Measurements from ENCODE around the gene PTCD2.
"Not testable (repeated sequence)": the region's sequence is repeated elsewhere in the genome, so short reads cannot be mapped to it uniquely, and the experiment has no call there.

The PTCD2 gene

DNA sequence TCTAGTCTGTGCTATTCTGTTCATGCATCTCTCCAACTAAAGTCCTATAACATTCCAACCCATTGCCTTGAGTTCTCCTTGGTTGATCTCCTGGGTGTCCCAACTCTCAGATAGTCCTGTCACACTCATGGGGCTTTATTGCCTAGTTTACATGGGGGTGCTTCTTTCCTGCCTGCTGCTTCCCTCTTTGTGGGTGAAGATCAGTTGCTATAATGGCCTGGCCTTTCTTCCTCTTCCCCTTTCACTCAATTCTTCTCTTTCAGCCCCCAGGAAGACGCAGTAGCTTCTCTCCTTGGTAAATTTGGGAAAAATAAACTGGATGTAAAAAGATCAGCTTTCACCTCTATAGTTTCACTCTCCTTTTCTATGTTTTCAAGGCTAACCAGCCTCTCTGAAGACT is 66.5 kb downstream of the PTCD2 start:
- no peak for DNase-seq

DNA sequence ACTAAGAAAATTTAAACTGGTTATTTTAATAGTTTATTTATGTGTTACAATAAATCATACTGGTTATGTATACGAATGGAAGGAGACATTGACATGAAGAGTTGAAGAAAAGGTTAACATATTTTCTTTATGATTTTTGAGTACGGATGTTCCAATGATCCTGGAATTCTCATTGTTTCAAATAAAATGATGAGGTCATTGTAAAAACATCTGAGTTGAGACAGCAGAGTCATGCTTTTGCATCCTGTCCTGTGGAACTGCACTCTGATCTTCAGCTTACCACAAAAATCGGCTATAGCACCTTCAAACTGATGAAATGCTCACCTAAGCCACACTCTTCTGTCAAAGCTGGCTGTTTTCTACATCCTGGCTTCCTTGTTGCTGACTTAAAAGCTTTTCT is 67.8 kb downstream of the PTCD2 start:
- DNase-seq = no peak

GRCh38 chr5:72388646-72389045 is 68.5 kb downstream of the PTCD2 start:
- DNase-seq = no peak

GRCh38 chr5:72390836-72391235 is 70.7 kb downstream of the PTCD2 start:
- DNase-seq = no peak

GRCh38 chr5:72392326-72392733 is 72.2 kb downstream of the PTCD2 start:
- no peak for DNase-seq

- no peak for DNase-seq
Observed at GRCh38 chr5:72393052-72393451, 72.9 kb downstream of the PTCD2 start.

DNA sequence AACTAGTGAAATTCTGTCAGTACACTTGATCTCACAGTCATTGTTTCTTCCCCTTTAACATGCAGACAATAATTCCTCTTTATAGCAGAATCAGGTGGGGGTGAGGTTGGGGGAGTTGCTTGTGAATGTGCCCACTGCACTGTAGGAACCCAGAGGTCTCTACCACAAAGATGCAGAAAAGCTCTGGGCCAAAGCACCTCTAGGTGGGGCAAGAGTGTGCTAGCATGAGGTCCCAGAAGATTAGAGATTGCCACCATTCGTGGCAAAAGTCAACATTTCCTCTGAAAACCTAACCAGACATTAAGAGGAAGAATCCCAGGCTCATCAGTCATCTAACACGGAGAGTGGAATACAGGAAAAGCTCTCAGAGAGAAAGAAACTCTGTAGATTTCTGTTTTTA is 74.5 kb downstream of the PTCD2 start:
- DNase-seq = peak; percentile 10

DNA sequence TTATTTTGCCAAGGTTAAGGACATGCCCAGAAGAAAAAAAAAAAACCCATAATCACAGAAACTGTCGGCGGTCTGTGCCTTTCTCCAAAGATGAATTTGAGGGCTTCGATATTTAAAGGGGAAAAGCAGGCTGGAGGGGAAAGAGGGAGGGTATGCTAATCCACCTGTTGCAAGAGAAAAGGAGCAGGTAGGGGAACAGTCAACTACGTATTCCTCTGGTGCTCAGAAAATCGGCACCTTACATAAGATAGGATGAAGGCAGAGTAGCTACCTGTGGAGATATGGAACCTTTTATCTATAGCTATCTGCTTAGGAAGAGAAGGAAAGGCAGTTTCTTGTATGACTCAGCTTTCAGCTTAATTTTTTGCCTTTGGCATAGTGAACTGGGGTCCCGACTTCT is 77.7 kb downstream of the PTCD2 start:
- no peak for DNase-seq

- no peak for DNase-seq
Observed at GRCh38 chr5:72400950-72401349, 80.8 kb downstream of the PTCD2 start.

GRCh38 chr5:72402381-72402890 is 82.3 kb downstream of the PTCD2 start:
- no peak for DNase-seq

DNA sequence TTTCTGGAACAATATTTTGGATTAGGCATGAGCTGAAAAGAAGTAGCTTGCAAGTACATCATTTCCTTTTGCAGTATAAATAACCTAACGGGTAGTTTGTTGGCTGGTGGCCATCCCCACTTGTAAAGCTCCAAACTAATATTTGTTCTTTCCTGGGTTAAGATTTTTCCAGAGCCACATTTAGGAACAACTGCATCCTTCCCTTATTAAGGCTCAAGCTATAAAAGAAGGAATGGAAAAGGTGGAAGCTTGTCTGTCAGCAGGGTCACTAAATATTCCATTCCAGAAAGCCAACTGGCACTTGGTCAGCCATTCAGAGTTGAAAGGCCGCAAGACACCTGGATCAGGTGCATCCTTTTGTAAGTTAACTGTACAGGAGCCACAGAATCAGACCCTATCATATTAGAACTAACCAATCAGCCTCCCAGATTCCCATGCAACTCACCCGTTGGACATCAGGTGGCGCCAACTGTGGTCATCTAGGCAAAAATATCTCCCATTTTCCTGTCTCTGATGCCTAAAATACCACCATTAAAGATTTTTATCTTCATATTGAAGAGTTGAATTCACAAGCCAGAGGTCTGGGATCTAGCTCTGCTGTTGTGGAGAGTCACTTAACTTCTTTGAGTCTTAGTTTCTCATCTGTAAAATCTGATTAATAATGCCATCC is 82.9 kb downstream of the PTCD2 start:
- DNase-seq = no peak

- DNase-seq = not testable (repeated sequence)
Observed at GRCh38 chr5:72404771-72405170, 84.6 kb downstream of the PTCD2 start.

DNA sequence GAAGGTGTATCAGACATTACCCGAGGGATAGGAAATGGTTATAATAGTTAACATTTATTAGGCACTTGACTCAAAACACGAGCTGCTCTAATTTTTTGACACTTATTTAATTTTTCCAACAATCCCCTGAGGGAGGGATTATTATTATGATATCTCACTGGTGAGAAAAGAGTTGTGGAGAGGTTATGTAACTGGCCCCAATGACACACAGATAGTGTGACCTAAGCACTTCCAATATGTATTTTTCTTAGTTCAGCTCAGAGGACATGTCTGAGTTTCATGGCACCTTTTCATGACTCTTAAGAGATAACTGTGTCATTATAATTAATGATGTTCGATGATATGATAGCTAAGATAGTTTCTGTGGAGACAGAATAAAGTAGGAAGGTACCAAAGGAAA is 86.9 kb downstream of the PTCD2 start:
- no peak for DNase-seq

DNA sequence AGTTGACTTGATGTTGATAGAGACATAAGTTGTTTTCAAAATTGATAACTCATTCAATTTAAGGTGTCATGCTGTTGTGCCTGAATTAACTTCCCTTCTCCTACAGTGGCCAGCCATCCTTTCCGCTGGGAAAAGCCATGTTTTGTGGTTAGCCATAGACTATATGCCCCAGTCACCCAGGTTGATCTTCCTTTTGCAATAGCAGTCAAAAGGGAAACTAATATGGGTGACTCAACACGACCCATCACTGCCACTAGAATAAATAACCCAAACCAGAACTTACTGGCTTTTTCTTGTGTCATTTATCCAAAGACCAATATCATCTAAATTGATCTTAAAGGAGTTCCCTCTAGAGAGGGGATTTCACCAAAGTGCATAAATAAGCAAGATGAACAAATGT is 87.4 kb downstream of the PTCD2 start:
- DNase-seq = no peak

DNA sequence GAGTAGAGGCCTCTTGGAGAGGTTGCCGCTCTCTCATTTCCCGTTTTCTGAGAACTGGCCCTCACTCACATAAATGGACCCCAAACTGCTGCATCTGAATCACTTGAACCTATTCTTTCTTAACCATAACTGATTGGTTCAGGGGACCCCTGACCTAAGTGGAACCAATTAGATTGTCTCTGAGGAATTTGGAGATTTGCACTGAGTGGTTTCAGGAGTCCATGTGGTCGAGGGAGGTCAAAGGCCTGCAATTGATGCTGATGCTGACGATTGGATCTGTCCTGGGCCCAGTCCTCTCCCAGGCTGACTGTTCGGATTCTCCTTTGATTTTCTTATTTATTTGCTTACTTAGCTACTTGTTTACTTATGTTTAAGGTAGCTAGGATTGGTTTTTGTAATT is 88.0 kb downstream of the PTCD2 start:
- no peak for DNase-seq

DNA sequence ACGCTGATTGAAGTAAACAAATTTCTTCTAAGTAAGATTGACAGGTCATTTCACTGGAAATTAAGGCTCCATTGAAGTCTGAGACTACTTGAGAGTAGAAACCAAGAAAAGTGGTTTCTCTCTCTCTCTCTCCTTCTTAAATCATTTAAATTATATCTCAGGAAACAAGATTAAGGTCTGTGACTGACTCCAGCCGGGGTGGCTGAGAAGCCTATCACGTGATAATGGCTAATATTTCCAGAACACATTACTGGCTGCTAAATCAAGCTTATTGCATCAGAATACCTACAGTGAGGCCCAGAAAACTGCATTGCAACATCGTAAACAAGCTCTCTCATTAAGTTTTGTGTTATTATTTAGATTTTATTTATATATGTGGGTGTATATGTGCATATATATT is 88.4 kb downstream of the PTCD2 start:
- no peak for DNase-seq

- no peak for DNase-seq
Observed at GRCh38 chr5:72410688-72411295, 90.6 kb downstream of the PTCD2 start.

GRCh38 chr5:72412283-72413055 is 92.3 kb downstream of the PTCD2 start:
- no peak for DNase-seq

GRCh38 chr5:72415616-72416325 is 95.6 kb downstream of the PTCD2 start:
- DNase-seq = no peak

- DNase-seq = no peak
Observed at GRCh38 chr5:72417333-72418062, 97.3 kb downstream of the PTCD2 start.

All from RPMI8226 (cell line).